Adrenal gland (tissue), 12 donors: ENCODE data around the gene SMYD5. TPM values are rescaled to one million over a fixed set of nuclear protein-coding genes. Genes with fewer than 3 reads are reported as not detected.

Experiments
- DNase-seq, 7 donors: peaks; one replicate each; pipeline ENCODE4 v3.0.0-alpha.2; 2019 to 2020
- H3K27ac ChIP-seq, 5 donors: fragments of 200-600 bp; sonication (generic) in 4 of 5; 1 replicate in 3 of 5; 2 replicates in 2 of 5; pipeline versions ENCODE4 v1.5.1 to v1.8.0; 2016 to 2020; ENCODE audit warnings: mild to moderate bottlenecking in 1 of 5
- H3K27me3 ChIP-seq: fragments of 200-600 bp; 2 replicates; pipeline ENCODE4 v1.8.0; 2021
- H3K36me3 ChIP-seq, 2 donors: fragments of 200-600 bp; replicated peaks in 1 of 2; 1 replicate in 1 of 2; 2 replicates in 1 of 2; pipeline versions ENCODE4 v1.5.1 to v1.8.0; 2018 to 2022
- H3K4me1 ChIP-seq, 2 donors: fragments of 200-600 bp; replicated peaks in 1 of 2; 1 replicate in 1 of 2; 2 replicates in 1 of 2; pipeline versions ENCODE4 v1.5.1 to v1.8.0; 2018 to 2021
- H3K4me3 ChIP-seq, 4 donors: fragments of 200-600 bp; sonication (generic) in 3 of 4; one replicate each; pipeline ENCODE4 v1.5.1; 2016 to 2018
- H3K9me3 ChIP-seq, 3 donors: fragments of 200-600 bp; sonication (generic) in 1 of 3; replicated peaks in 1 of 3; 1 replicate in 2 of 3; 2 replicates in 1 of 3; pipeline versions ENCODE4 v1.5.1 to v1.8.0; 2016 to 2021
- POLR2A ChIP-seq, 2 donors: fragments of 450-650 bp; IDR thresholded peaks; one replicate each; pipeline ENCODE4 v1.6.1; 2017; ENCODE audit warnings: antibody characterized with exemption in 2 of 2, mild to moderate bottlenecking in 2 of 2, moderate library complexity in 1 of 2
- WGBS, 4 donors: extraction: QIAGEN DNeasy Blood & Tissue Kit in 2 of 4; methylation state at CpG; one replicate each; pipeline versions ENCODE4 v1.1.5 to v1.1.7; 2013 to 2017; 5-methylcytosine and 5-hydroxymethylcytosine counted together
- intact Hi-C, 2 donors: fragments of 100-400 bp; cut with DNase I; formaldehyde crosslinking; loops; one replicate each; pipeline versions ENCODE4 v1.14.1 to v1.15.0; 2022 to 2023
- polyA plus RNA-seq, 3 donors: library from polyadenylated mRNA; stranded (reverse); fragments of 200-250 nt in 2 of 3; fragments of 350-450 nt in 1 of 3; fragmentation: Illumina TruSeq in 1 of 3; extraction: RNeasy Lipid Tissue Mini Kit (QIAGEN cat#74804) in 1 of 3; gene quantifications; one replicate each; pipeline ENCODE4 v1.2.3, GENCODE V29; 2013 to 2014
- total RNA-seq, 9 donors: library from RNA; depleted of rRNA in 4 of 9; stranded (reverse); fragments of >200 nt in 4 of 9; fragments of 120-200 nt in 1 of 9; fragmentation: NEBNext Ultra II Directional in 1 of 9; extraction: Animal tissue kit (Norgen Biotek cat#: 25700) in 1 of 9; gene quantifications; one replicate each; pipeline versions ENCODE4 v1.1.0 to v1.2.4, GENCODE V29; 2013 to 2023
- TF ChIP-seq, protein P1 (sequence below), 6 experiments: fragments of 450-650 bp in 4 of 6; fragments of 200-600 bp in 2 of 6; sonication (generic) in 1 of 6; IDR thresholded peaks; 1 replicate in 5 of 6; 2 replicates in 1 of 6; pipeline versions ENCODE4 v1.5.1 to v1.8.0; 2016 to 2021; ENCODE audit warnings: antibody characterized with exemption in 6 of 6, mild to moderate bottlenecking in 2 of 6, moderate library complexity in 1 of 6
- donor health status: healthy with polysubstance abuse.
- donor health status: Bipolar disorder and iron deficiency.
- donor health status: DM: yes; HTN: yes; CAD: no.
- donor health status: DM: no; HTN: no; CAD: no.
- donor health status: DM: no; HTN: no; CAD: no.
- donor health status: DM: yes; HTN: yes; CAD: no.

The SMYD5 gene
- total and polyA plus RNA-seq, 12 donors = 8.7 to 45.4 (median 28.1) TPM

DNA sequence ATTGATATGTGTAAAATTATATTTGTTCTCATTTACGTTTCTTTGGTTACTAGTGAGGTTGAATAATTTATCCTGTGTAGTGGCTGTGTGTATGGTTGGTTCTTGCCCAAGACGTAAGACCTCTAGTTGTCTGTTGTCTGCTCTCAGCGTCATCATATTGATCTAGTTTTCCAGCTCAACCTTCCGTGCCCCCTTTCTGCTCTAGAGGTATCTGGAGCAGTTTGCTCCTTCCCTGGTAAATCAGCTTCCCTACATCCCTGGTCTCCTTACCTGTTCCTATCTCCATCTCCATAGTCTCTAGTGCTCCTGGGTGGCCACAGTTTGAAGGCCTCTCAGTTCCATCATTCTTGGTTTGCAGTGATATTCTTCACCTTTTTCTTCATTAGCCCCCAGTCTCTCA is 1.2 kb downstream of the SMYD5 start:
- intact Hi-C loops = no loop called here
- Histone ChIP-seq H3K36me3 (peaks cover 0 to 4% of the 10 kb centered on the region in 2 donors), H3K27me3 (no peaks in the 10 kb centered on the region), H3K27ac (peak overlapping the region in 1 of 5 donors; percentile 55), H3K4me3 (no peak overlapping the region), H3K9me3 (no peaks in the 10 kb centered on the region), H3K4me1 (peaks cover 0 to 14% of the 10 kb centered on the region in 2 donors)
- no peak for TF ChIP-seq POLR2A (IDR thresholded peaks at IDR 0.05)
- TF ChIP-seq, protein P1, sequence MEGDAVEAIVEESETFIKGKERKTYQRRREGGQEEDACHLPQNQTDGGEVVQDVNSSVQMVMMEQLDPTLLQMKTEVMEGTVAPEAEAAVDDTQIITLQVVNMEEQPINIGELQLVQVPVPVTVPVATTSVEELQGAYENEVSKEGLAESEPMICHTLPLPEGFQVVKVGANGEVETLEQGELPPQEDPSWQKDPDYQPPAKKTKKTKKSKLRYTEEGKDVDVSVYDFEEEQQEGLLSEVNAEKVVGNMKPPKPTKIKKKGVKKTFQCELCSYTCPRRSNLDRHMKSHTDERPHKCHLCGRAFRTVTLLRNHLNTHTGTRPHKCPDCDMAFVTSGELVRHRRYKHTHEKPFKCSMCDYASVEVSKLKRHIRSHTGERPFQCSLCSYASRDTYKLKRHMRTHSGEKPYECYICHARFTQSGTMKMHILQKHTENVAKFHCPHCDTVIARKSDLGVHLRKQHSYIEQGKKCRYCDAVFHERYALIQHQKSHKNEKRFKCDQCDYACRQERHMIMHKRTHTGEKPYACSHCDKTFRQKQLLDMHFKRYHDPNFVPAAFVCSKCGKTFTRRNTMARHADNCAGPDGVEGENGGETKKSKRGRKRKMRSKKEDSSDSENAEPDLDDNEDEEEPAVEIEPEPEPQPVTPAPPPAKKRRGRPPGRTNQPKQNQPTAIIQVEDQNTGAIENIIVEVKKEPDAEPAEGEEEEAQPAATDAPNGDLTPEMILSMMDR (IDR thresholded peaks at IDR 0.05) = no peak
- no peak for DNase-seq
- 71 to 80% (median 77%) methylated on average over 4 of the region's 4 CpGs for WGBS, 4 donors

DNA sequence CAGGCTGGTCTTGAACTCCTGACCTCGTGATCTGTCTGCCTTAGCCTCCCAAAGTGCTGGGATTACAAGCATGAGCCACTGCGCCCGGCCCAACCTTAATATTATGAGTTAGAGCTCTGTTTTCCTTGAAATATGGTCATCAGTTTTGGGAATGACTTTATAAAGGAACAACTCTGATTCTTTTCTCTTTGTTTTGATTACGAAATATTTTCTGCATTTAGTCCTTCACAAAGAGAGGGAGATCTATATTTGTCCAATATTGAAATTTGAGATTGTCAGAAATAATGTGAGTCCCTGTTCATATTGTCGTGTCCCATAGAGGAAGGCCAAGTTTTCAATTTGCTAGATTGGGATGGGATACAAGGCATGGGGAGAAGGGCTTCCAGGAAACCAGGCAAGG is 3.1 kb downstream of the SMYD5 start:
- DNase-seq = no peak
- H3K27ac ChIP-seq = no peak overlapping the region
- intact Hi-C loops = no loop called here
- no peak overlapping the region for H3K4me3 ChIP-seq
- 91 to 93% (median 92%) methylated on average over 5 of the region's 5 CpGs for WGBS, 4 donors
- no peaks in the 10 kb centered on the region for H3K27me3 ChIP-seq
- H3K9me3 ChIP-seq = no peaks in the 10 kb centered on the region
- peaks cover 0 to 12% of the 10 kb centered on the region in 2 donors for H3K36me3 ChIP-seq
- peaks cover 0 to 12% of the 10 kb centered on the region in 2 donors for H3K4me1 ChIP-seq
- TF ChIP-seq, protein P1 (IDR thresholded peaks at IDR 0.05) = no peak
- no peak for TF ChIP-seq POLR2A (IDR thresholded peaks at IDR 0.05)

DNA sequence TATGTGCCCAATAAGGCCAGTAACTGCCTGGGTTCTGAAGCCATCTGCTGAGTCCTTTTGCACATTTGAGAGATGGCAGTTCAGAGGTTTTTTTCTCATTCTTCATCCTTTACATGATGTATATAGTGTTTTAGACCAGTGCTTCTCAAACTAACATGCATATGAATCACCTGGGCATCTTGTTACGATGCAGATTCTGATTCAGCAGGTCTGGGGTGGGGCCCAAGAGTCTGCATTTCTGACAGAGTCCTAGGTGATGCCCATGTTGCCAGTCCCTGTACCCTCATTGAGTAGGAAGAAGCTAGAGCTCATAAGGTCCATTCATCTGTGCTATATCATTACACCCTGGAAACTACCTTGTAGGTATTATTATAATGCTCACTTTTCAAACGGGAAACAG is 3.8 kb downstream of the SMYD5 start:
- Histone ChIP-seq H3K27me3 (no peaks in the 10 kb centered on the region), H3K4me1 (peaks cover 0 to 6% of the 10 kb centered on the region in 2 donors), H3K36me3 (peaks cover 0 to 17% of the 10 kb centered on the region in 2 donors), H3K4me3 (no peak overlapping the region), H3K9me3 (no peaks in the 10 kb centered on the region), H3K27ac (peak overlapping the region in 2 of 5 donors; percentile 34 to 46)
- intact Hi-C loops = no loop called here
- DNase-seq = no peak
- TF ChIP-seq, protein P1 (IDR thresholded peaks at IDR 0.05) = no peak
- TF ChIP-seq POLR2A (IDR thresholded peaks at IDR 0.05) = no peak
- 71 to 88% (median 85%) methylated on average over 2 of the region's 2 CpGs for WGBS, 4 donors

- peak in 6 of 7 donors; percentile 57 to 78 (median 72) for DNase-seq
- Histone ChIP-seq H3K4me1 (peaks cover 0 to 6% of the 10 kb centered on the region in 2 donors), H3K4me3 (no peak overlapping the region), H3K27me3 (no peaks in the 10 kb centered on the region), H3K27ac (peak overlapping the region in 3 of 5 donors; percentile 21 to 46 (median 34)), H3K36me3 (peaks cover 0 to 20% of the 10 kb centered on the region in 2 donors), H3K9me3 (no peaks in the 10 kb centered on the region)
- TF ChIP-seq, protein P1 (IDR thresholded peaks at IDR 0.05) = no peak
- intact Hi-C loops = no loop called here
These were observed 4.3 kb downstream of the SMYD5 start for GRCh38 chr2:73218298-73218697.
